HG02852 (cell line): Measurements from ENCODE around the gene CAMK2D.

Experiments used
- ATAC-seq: cut with Tn5 transposase; IDR thresholded peaks from one replicate; pipeline ENCODE4 v1.9.1; 2021; ENCODE audit warnings: mild to moderate bottlenecking, moderate library complexity; ENCODE audit not compliant: unreplicated experiment

The CAMK2D gene

GRCh38 chr4:113495790-113496189 is 265.7 kb downstream of the CAMK2D start:
- no peak for ATAC-seq

GRCh38 chr4:113483131-113483530 is 278.4 kb downstream of the CAMK2D start:
- no peak for ATAC-seq

- ATAC-seq: no peak
Observed at GRCh38 chr4:113482325-113482724, 279.2 kb downstream of the CAMK2D start.

- no peak for ATAC-seq
Observed at GRCh38 chr4:113481820-113482219, 279.7 kb downstream of the CAMK2D start.

GRCh38 chr4:113480109-113480508 is 281.4 kb downstream of the CAMK2D start:
- ATAC-seq: no peak

- no peak for ATAC-seq
Observed at GRCh38 chr4:113478032-113478431, 283.5 kb downstream of the CAMK2D start.

GRCh38 chr4:113476800-113477199 is 284.7 kb downstream of the CAMK2D start:
- no peak for ATAC-seq

GRCh38 chr4:113474017-113474416 is 287.5 kb downstream of the CAMK2D start:
- ATAC-seq: no peak

- ATAC-seq: no peak
Observed at GRCh38 chr4:113472864-113473263, 288.7 kb downstream of the CAMK2D start.

- ATAC-seq: no peak
Observed at GRCh38 chr4:113471146-113471860, 290.2 kb downstream of the CAMK2D start.

- no peak for ATAC-seq
Observed at GRCh38 chr4:113469926-113470325, 291.6 kb downstream of the CAMK2D start.

GRCh38 chr4:113469023-113469390 is 292.5 kb downstream of the CAMK2D start:
- ATAC-seq: no peak

GRCh38 chr4:113468165-113469022 is 293.1 kb downstream of the CAMK2D start:
- ATAC-seq: no peak

GRCh38 chr4:113467581-113467980 is 294.0 kb downstream of the CAMK2D start:
- no peak for ATAC-seq

GRCh38 chr4:113462286-113462685 is 299.3 kb downstream of the CAMK2D start:
- ATAC-seq: no peak

GRCh38 chr4:113461281-113461680 is 300.3 kb downstream of the CAMK2D start:
- no peak for ATAC-seq

GRCh38 chr4:113457886-113458285 is 303.7 kb downstream of the CAMK2D start:
- ATAC-seq: no peak

- no peak for ATAC-seq
Observed at GRCh38 chr4:113457121-113457520, 304.4 kb downstream of the CAMK2D start.

GRCh38 chr4:113455061-113455460 is 306.5 kb downstream of the CAMK2D start:
- no peak for ATAC-seq

- ATAC-seq: no peak
Observed at GRCh38 chr4:113452868-113453620, 308.5 kb downstream of the CAMK2D start.

GRCh38 chr4:113452152-113452551 is 309.4 kb downstream of the CAMK2D start:
- ATAC-seq: no peak
